CD4-positive, alpha-beta T cell (primary cell): ENCODE measurements around the gene SNRPA. TPM values are rescaled to one million over a fixed set of nuclear protein-coding genes. Genes with fewer than 3 reads are reported as not detected.

Source experiments
- ATAC-seq: fragments of 200-7000 bp; cut with Tn5 transposase; one replicate; pipeline ENCODE4 v1.10.0; 2022; ENCODE audit warnings: mild to moderate bottlenecking; ENCODE audit not compliant: poor library complexity
- CTCF ChIA-PET: fragments of 350-600 bp; sonication (Branson Sonifier 250); formaldehyde crosslinking; loops from one replicate; lab custom pipeline; 2021; ENCODE audit warnings: antibody characterized with exemption, inconsistent platforms; lab: Charles Lee
- POLR2A ChIA-PET: fragments of 350-600 bp; sonication (Branson Sonifier 250); formaldehyde crosslinking; loops from one replicate; lab custom pipeline; 2021; ENCODE audit warnings: antibody characterized with exemption, inconsistent platforms; lab: Charles Lee
- DNase-seq, 14 experiments: peaks; one replicate each; pipeline ENCODE4 v3.0.0-alpha.2; 2013 to 2020; ENCODE audit warnings: mixed read lengths in 2 of 14
- H3K27ac ChIP-seq, 2 donors: one replicate each; pipeline versions ENCODE4 v1.5.1 to v1.7.0; 2013; ENCODE audit warnings: low read length in 2 of 2, low read depth in 1 of 2, mild to moderate bottlenecking in 1 of 2
- H3K27me3 ChIP-seq, 2 experiments: 1 replicate in 1 of 2; 2 replicates in 1 of 2; pipeline versions ENCODE4 v1.6.1 to v1.7.0; 2013; ENCODE audit warnings: low read length in 2 of 2, control low read depth in 1 of 2, mild to moderate bottlenecking in 1 of 2, moderate library complexity in 1 of 2; ENCODE audit not compliant: insufficient read depth in 2 of 2, control insufficient read depth in 1 of 2
- H3K36me3 ChIP-seq: one replicate; pipeline ENCODE4 v1.6.1; 2013; ENCODE audit warnings: low read length, control low read depth; ENCODE audit not compliant: insufficient read depth
- H3K4me1 ChIP-seq: one replicate; pipeline ENCODE4 v1.6.1; 2013; ENCODE audit warnings: low read length, control low read depth; ENCODE audit not compliant: insufficient read depth
- H3K4me3 ChIP-seq: one replicate; pipeline ENCODE4 v1.5.1; 2013; ENCODE audit warnings: mild to moderate bottlenecking, low read length, moderate library complexity
- H3K9me3 ChIP-seq, 2 experiments: 1 replicate in 1 of 2; 2 replicates in 1 of 2; pipeline versions ENCODE4 v1.6.1 to v1.7.0; 2013; ENCODE audit warnings: low read length in 2 of 2, mild to moderate bottlenecking in 2 of 2, control low read depth in 1 of 2, moderate library complexity in 1 of 2; ENCODE audit not compliant: control insufficient read depth in 1 of 2, insufficient read depth in 1 of 2
- H3K27ac Mint-ChIP-seq: one replicate; pipeline ENCODE4 v1.8.0; 2020; ENCODE audit warnings: mixed read lengths
- H3K27me3 Mint-ChIP-seq: one replicate; pipeline ENCODE4 v1.8.0; 2021; ENCODE audit warnings: mixed read lengths
- H3K36me3 Mint-ChIP-seq: one replicate; pipeline ENCODE4 v1.8.0; 2021; ENCODE audit warnings: low read depth, mixed read lengths
- H3K4me1 Mint-ChIP-seq: one replicate; pipeline ENCODE4 v1.8.0; 2021; ENCODE audit warnings: low read depth, mixed read lengths
- H3K4me3 Mint-ChIP-seq: one replicate; pipeline ENCODE4 v1.8.0; 2020; ENCODE audit warnings: mild to moderate bottlenecking, mixed read lengths
- H3K9me3 Mint-ChIP-seq: one replicate; pipeline ENCODE4 v1.8.0; 2020; ENCODE audit warnings: mixed read lengths
- CTCF ChIP-seq: fragments of 200-600 bp; IDR thresholded peaks from one replicate; pipeline ENCODE4 v1.8.0; 2022; ENCODE audit warnings: antibody characterized with exemption, mild to moderate bottlenecking
- intact Hi-C, 2 experiments: fragments of 100-400 bp; cut with DNase I in 1 of 2; cut with micrococcal nuclease in 1 of 2; formaldehyde crosslinking; loops; one replicate each; pipeline versions ENCODE4 v1.15.1 to v1.9.0; 2023 to 2025; cut with DNase I, micrococcal nuclease
- total RNA-seq, 174 experiments: library from RNA in 2 of 174; stranded (reverse) in 2 of 174; gene quantifications; one replicate each; pipeline ENCODE4 v1.2.3 and lab custom pipeline; 2021 to 2026

Gene SNRPA
- total RNA-seq, 2 experiments from 2014 or later = 60.3 to 76.7 TPM

- ChIA-PET CTCF (no interaction called here), POLR2A (no interaction called here)
- peaks cover 74% of the 10 kb centered on the region for H3K36me3 Mint-ChIP-seq
- no peak for TF ChIP-seq CTCF
- no peak overlapping the region for H3K27ac ChIP-seq
- no peak overlapping the region for H3K27ac Mint-ChIP-seq
- DNase-seq (no peak), ATAC-seq (no peak)
- no peaks in the 10 kb centered on the region for H3K27me3 Mint-ChIP-seq
- H3K9me3 Mint-ChIP-seq = no peaks in the 10 kb centered on the region
- no peaks in the 10 kb centered on the region for H3K4me1 ChIP-seq
- H3K36me3 ChIP-seq = peaks cover 66% of the 10 kb centered on the region
- intact Hi-C loops = no loop called here
- H3K27me3 ChIP-seq = no peaks in the 10 kb centered on the region
- no peak overlapping the region for H3K4me3 Mint-ChIP-seq
- H3K4me3 ChIP-seq = no peak overlapping the region
- H3K9me3 ChIP-seq = no peaks in the 10 kb centered on the region
- no peaks in the 10 kb centered on the region for H3K4me1 Mint-ChIP-seq
Observed at GRCh38 chr19:40733149-40733548, 17.9 kb upstream of the SNRPA start.

- no peaks in the 10 kb centered on the region for H3K27me3 ChIP-seq
- Mint-ChIP-seq H3K27me3 (no peaks in the 10 kb centered on the region), H3K9me3 (no peaks in the 10 kb centered on the region), H3K27ac (no peak overlapping the region), H3K36me3 (peaks cover 72% of the 10 kb centered on the region), H3K4me1 (no peaks in the 10 kb centered on the region), H3K4me3 (no peak overlapping the region)
- no peak overlapping the region for H3K27ac ChIP-seq
- intact Hi-C loops = no loop called here
- H3K9me3 ChIP-seq = no peaks in the 10 kb centered on the region
- ChIA-PET CTCF (no interaction called here), POLR2A (no interaction called here)
- DNase-seq (no peak), ATAC-seq (no peak)
- TF ChIP-seq CTCF = no peak
- H3K4me3 ChIP-seq = no peak overlapping the region
- peaks cover 65% of the 10 kb centered on the region for H3K36me3 ChIP-seq
- no peaks in the 10 kb centered on the region for H3K4me1 ChIP-seq
Observed at GRCh38 chr19:40735013-40735771, 15.8 kb upstream of the SNRPA start.

GRCh38 chr19:40736661-40737060, 14.3 kb upstream of the SNRPA start:
- Histone ChIP-seq H3K9me3 (no peaks in the 10 kb centered on the region), H3K4me1 (no peaks in the 10 kb centered on the region), H3K27ac (no peak overlapping the region), H3K27me3 (no peaks in the 10 kb centered on the region), H3K36me3 (peaks cover 55% of the 10 kb centered on the region), H3K4me3 (no peak overlapping the region)
- no peak for TF ChIP-seq CTCF
- H3K4me3 Mint-ChIP-seq = no peak overlapping the region
- intact Hi-C loops = no loop called here
- ATAC-seq = no peak
- H3K36me3 Mint-ChIP-seq = peaks cover 58% of the 10 kb centered on the region
- DNase-seq = no peak
- H3K27ac Mint-ChIP-seq = no peak overlapping the region
- H3K9me3 Mint-ChIP-seq = no peaks in the 10 kb centered on the region
- ChIA-PET POLR2A (no interaction called here), CTCF (no interaction called here)
- no peaks in the 10 kb centered on the region for H3K4me1 Mint-ChIP-seq
- no peaks in the 10 kb centered on the region for H3K27me3 Mint-ChIP-seq
